ENCODE data around the gene JADE2. TPM values are rescaled to one million over a fixed set of nuclear protein-coding genes. Genes with fewer than 3 reads are reported as not detected.

JADE2 gene
- total RNA-seq, 2 experiments from 2014 or later = 32.3 to 67.0 TPM

DNA sequence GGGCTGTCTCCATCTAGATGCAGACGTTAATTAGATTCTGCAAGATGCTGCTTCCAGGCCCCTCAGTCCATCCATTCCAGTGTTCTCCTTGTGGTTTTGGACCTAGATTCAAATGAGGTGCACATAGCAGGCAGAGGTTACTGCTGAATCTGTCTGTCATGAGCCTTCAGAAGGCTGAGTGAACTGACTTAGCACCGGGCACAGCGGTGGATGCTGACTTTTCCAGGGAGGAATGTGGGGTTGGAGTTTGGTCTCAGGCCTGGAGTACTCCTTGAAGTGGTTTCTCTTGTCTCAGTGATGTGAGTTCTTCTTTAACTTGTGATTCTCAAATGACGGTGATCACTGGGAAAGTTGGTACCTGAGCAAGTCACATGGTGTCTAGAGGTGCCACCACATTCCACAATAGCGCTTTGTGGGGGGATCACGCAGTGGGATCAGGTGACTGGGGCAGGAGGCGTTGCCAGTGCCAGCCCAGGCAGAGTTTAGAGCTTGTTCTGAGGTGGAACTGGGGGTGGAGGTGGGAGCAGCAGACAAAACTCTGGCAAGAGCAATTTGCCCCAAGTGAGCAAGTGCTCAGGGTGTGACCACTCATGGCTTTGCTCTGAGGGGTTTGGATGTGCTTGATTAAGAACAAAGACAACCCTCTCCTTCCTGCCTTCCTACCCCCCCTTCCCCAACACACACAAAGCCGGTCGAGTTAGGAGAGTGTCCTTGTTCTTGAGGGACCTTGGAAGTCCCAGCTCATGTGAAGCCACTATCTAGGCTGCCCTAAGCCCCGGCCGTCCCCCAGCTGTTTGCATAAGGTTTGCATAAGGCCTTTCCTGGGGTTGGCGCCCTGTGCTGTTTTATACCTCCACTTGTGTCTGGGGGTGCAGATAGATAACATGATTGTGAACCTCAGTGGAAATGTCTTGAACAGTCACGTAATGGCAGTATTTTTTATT is 25.1 kb downstream of the JADE2 start:
- Histone ChIP-seq H3K4me2 (ENCODE audit: low read length) (peak overlapping the region; percentile 56), H3K36me3 (ENCODE audit: insufficient read depth, low read length) (peaks cover 91% of the 10 kb centered on the region), H3K9me3 (ENCODE audit: low read length) (no peaks in the 10 kb centered on the region), H4K20me1 (ENCODE audit: insufficient read depth, low read length) (no peaks in the 10 kb centered on the region), H3K4me3 (ENCODE audit: low read depth, low read length, poor library complexity, severe bottlenecking) (peak overlapping the region; percentile 11), H3K79me2 (ENCODE audit: insufficient read depth, low read depth, low read length) (peaks cover 51% of the 10 kb centered on the region; the same call in 1 of the 2 replicates), H3K9me2 (ENCODE audit: insufficient read depth, low read length) (no peaks in the 10 kb centered on the region), H3K27ac (ENCODE audit: low read depth, low read length, poor library complexity, severe bottlenecking) (peak overlapping the region; percentile 41), H3K4me1 (ENCODE audit: insufficient read depth, low read length, poor library complexity, severe bottlenecking) (peaks cover 89% of the 10 kb centered on the region), H2AFZ (ENCODE audit: low read length) (no peak overlapping the region)
- DNase-seq (ENCODE audit: low spot score) = no peak
- CTCF ChIA-PET (ENCODE audit: unreplicated experiment) = no interaction called here
- intact Hi-C loops (cut with micrococcal nuclease; ENCODE audit: unreplicated experiment) = no loop called here
- TF ChIP-seq, protein P1, sequence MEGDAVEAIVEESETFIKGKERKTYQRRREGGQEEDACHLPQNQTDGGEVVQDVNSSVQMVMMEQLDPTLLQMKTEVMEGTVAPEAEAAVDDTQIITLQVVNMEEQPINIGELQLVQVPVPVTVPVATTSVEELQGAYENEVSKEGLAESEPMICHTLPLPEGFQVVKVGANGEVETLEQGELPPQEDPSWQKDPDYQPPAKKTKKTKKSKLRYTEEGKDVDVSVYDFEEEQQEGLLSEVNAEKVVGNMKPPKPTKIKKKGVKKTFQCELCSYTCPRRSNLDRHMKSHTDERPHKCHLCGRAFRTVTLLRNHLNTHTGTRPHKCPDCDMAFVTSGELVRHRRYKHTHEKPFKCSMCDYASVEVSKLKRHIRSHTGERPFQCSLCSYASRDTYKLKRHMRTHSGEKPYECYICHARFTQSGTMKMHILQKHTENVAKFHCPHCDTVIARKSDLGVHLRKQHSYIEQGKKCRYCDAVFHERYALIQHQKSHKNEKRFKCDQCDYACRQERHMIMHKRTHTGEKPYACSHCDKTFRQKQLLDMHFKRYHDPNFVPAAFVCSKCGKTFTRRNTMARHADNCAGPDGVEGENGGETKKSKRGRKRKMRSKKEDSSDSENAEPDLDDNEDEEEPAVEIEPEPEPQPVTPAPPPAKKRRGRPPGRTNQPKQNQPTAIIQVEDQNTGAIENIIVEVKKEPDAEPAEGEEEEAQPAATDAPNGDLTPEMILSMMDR (conservative IDR thresholded peaks at IDR 0.05; ENCODE audit: low read length) = no peak
- TF ChIP-seq EZH2phosphoT487 (IDR thresholded peaks at IDR 0.05; ENCODE audit: borderline replicate concordance, low read depth, low read length) = no peak
- POLR2A ChIA-PET = interaction anchor here (0.6 to 1.0 kb wide), 2 partner anchors 93 to 139 kb away, joined by 3 read pairs; partner anchors contain the start of gene CDKN2AIPNL
- BruUV-seq (replicated peaks) = no TSS peak

DNA sequence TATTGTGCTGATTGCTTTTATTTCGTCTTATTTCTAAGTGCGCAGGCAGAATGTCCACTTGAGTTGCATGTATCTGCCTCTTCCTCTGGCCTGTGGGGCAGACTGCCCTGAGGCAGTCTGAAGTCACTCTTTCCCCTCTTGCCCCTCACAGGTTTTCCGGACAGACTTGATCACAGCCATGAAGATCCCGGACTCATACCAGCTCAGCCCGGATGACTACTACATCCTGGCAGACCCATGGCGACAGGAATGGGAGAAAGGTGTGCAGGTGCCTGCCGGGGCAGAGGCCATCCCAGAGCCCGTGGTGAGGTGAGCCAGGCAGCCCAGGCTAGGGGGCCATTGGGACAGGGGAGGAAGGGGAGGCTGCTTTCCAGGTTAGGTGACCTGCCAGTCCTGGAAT is 26.4 kb downstream of the JADE2 start:
- no peak overlapping the region for H2AFZ ChIP-seq (ENCODE audit: low read length)
- intact Hi-C loops (cut with micrococcal nuclease; ENCODE audit: unreplicated experiment) = no loop called here
- H3K27ac ChIP-seq (ENCODE audit: low read depth, low read length, poor library complexity, severe bottlenecking) = no peak overlapping the region
- no peaks in the 10 kb centered on the region for H3K9me2 ChIP-seq (ENCODE audit: insufficient read depth, low read length)
- H3K4me1 ChIP-seq (ENCODE audit: insufficient read depth, low read length, poor library complexity, severe bottlenecking) = peaks cover 82% of the 10 kb centered on the region
- H3K36me3 ChIP-seq (ENCODE audit: insufficient read depth, low read length) = peaks cover 94% of the 10 kb centered on the region
- no TSS peak for BruUV-seq (replicated peaks)
- no peak for DNase-seq (ENCODE audit: low spot score)
- H4K20me1 ChIP-seq (ENCODE audit: insufficient read depth, low read length) = no peaks in the 10 kb centered on the region
- TF ChIP-seq EZH2phosphoT487 (IDR thresholded peaks at IDR 0.05; ENCODE audit: borderline replicate concordance, low read depth, low read length) = no peak
- TF ChIP-seq, protein P1 (conservative IDR thresholded peaks at IDR 0.05; ENCODE audit: low read length) = no peak
- peaks cover 41% of the 10 kb centered on the region; the same call in 1 of the 2 replicates for H3K79me2 ChIP-seq (ENCODE audit: insufficient read depth, low read depth, low read length)
- ChIA-PET POLR2A (interaction anchor here (0.6 to 1.0 kb wide), 2 partner anchors 140 to 548 kb away, joined by 3 to 5 read pairs; partner anchors contain the start of gene CDKN2AIPNL), CTCF (ENCODE audit: unreplicated experiment) (no interaction called here)
- H3K4me2 ChIP-seq (ENCODE audit: low read length) = no peak overlapping the region
- no peak overlapping the region for H3K4me3 ChIP-seq (ENCODE audit: low read depth, low read length, poor library complexity, severe bottlenecking)
- no peaks in the 10 kb centered on the region for H3K9me3 ChIP-seq (ENCODE audit: low read length)

All from OCI-LY7 (cell line).